Left lung (tissue), 10 donors: Measurements from ENCODE around the gene ZNF236. TPM values are rescaled to one million over a fixed set of nuclear protein-coding genes. Genes with fewer than 3 reads are reported as not detected.
A peak's percentile ranks its signal among the peaks of the same experiment; 100 is the strongest.
"Not testable (repeated sequence)": the region's sequence is repeated elsewhere in the genome, so short reads cannot be mapped to it uniquely, and the experiment has no call there.

Experiments used
- ATAC-seq: fragments of 200-7000 bp; cut with Tn5 transposase; one replicate; pipeline ENCODE4 v1.9.1; 2020; ENCODE audit warnings: moderate library complexity
- DNase-seq, 4 donors: peaks; one replicate each; pipeline ENCODE4 v3.0.0-alpha.2; 2013 to 2020
- H3K27ac ChIP-seq, 2 donors: fragments of 200-600 bp; sonication (generic) in 1 of 2; one replicate each; pipeline versions ENCODE4 v1.5.0 to v1.8.0; 2020 to 2021
- H3K27me3 ChIP-seq, 2 donors: fragments of 200-600 bp; sonication (generic) in 1 of 2; one replicate each; pipeline versions ENCODE4 v1.5.0 to v1.8.0; 2020 to 2021
- H3K36me3 ChIP-seq, 2 donors: fragments of 200-600 bp; sonication (generic) in 1 of 2; one replicate each; pipeline versions ENCODE4 v1.5.0 to v1.8.0; 2020 to 2021
- H3K4me1 ChIP-seq, 2 donors: fragments of 200-600 bp; one replicate each; pipeline ENCODE4 v1.8.0; 2021
- H3K4me3 ChIP-seq, 2 donors: fragments of 200-600 bp; sonication (generic) in 1 of 2; one replicate each; pipeline versions ENCODE4 v1.5.0 to v1.8.0; 2020 to 2021; ENCODE audit warnings: mild to moderate bottlenecking in 1 of 2
- H3K9me3 ChIP-seq, 2 donors: fragments of 200-600 bp; sonication (generic) in 1 of 2; one replicate each; pipeline versions ENCODE4 v1.5.0 to v1.8.0; 2020 to 2021
- intact Hi-C, 2 donors: fragments of 100-400 bp; cut with DNase I; formaldehyde crosslinking; loops; one replicate each; pipeline versions ENCODE4 v1.11.2 to v1.14.2; 2022
- polyA plus RNA-seq, 6 donors: library from polyadenylated mRNA; unstranded; fragments of 120-200 nt; gene quantifications; one replicate each; pipeline ENCODE4 v1.2.1, GENCODE V29; 2013; ENCODE audit not compliant: insufficient read length in 6 of 6
- total RNA-seq, 2 donors: library from RNA; stranded (reverse); fragmentation: NEBNext Ultra II Directional; extraction: Animal tissue kit (Norgen Biotek cat#: 25700); gene quantifications; one replicate each; pipeline ENCODE4 v1.2.1, GENCODE V29; 2021
- TF ChIP-seq, protein P1 (sequence below), 2 donors: fragments of 200-600 bp; sonication (generic) in 1 of 2; IDR thresholded peaks; one replicate each; pipeline versions ENCODE4 v1.5.0 to v1.8.0; 2021; ENCODE audit warnings: antibody characterized with exemption in 2 of 2
- donor health status: DM: no; HTN: yes; CAD: no.
- donor health status: DM: no; HTN: no; CAD: no.

ZNF236 gene
- total and polyA plus RNA-seq, 8 donors, result 10.9 to 15.1 (median 12.5) TPM

DNA sequence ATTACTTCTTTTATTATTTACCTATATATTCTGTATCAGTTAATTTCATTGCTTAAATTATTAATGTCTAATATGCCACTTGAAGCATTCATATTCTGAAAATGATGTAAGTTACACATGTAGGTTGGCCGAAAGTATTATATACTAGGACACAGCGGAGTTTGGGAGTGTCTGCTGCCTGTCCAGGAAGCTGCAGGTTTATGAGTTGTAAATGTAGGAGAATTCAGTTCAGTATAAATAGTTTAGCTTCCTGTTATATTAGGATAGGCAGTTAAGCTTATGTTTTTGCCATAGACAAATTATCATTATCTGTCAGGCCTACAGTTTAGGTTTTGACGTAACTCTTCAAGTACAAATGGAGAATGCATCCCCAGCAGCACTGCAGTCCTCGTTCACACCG lies 18.9 kb upstream of the ZNF236 start:
- H3K4me3 ChIP-seq, result no peak overlapping the region
- intact Hi-C loops, result loop anchor here in 1 of 2 donors (10.0 kb wide), 1 partner anchor 181 kb away; no protein-coding TSS in a partner anchor
- ATAC-seq (no peak), DNase-seq (no peak)
- peaks cover 4 to 16% of the 10 kb centered on the region in 2 donors for H3K4me1 ChIP-seq
- no peak overlapping the region for H3K27ac ChIP-seq
- TF ChIP-seq, protein P1, sequence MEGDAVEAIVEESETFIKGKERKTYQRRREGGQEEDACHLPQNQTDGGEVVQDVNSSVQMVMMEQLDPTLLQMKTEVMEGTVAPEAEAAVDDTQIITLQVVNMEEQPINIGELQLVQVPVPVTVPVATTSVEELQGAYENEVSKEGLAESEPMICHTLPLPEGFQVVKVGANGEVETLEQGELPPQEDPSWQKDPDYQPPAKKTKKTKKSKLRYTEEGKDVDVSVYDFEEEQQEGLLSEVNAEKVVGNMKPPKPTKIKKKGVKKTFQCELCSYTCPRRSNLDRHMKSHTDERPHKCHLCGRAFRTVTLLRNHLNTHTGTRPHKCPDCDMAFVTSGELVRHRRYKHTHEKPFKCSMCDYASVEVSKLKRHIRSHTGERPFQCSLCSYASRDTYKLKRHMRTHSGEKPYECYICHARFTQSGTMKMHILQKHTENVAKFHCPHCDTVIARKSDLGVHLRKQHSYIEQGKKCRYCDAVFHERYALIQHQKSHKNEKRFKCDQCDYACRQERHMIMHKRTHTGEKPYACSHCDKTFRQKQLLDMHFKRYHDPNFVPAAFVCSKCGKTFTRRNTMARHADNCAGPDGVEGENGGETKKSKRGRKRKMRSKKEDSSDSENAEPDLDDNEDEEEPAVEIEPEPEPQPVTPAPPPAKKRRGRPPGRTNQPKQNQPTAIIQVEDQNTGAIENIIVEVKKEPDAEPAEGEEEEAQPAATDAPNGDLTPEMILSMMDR (IDR thresholded peaks at IDR 0.05), result no peak
- H3K9me3 ChIP-seq, result no peaks in the 10 kb centered on the region
- H3K36me3 ChIP-seq, result peaks cover 0 to 14% of the 10 kb centered on the region in 2 donors
- peaks cover 0 to 22% of the 10 kb centered on the region in 2 donors for H3K27me3 ChIP-seq

DNA sequence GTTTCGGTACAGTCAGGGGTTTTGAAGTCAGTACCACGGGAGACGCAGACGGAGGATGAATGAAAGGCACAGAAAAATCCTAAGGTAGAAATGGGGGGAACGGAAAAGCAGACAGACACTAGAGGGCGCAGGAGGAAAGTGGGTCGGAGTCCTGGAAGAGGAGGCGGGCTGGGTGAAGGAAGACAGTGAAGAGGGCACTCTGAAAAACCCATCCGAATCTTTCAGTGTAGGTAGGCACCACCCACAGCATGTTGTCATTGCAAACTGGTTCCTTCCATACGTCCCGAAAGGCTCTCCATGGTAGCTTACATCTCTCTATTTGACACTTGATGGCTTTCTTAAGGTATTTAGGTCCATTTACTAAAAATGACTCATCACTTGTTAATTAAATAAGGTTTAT lies 18.5 kb upstream of the ZNF236 start:
- Histone ChIP-seq H3K4me3 (no peak overlapping the region), H3K9me3 (no peaks in the 10 kb centered on the region), H3K36me3 (peaks cover 0 to 18% of the 10 kb centered on the region in 2 donors), H3K4me1 (peaks cover 4 to 16% of the 10 kb centered on the region in 2 donors), H3K27ac (no peak overlapping the region), H3K27me3 (peaks cover 0 to 22% of the 10 kb centered on the region in 2 donors)
- intact Hi-C loops, result loop anchor here in 1 of 2 donors (10.0 kb wide), 1 partner anchor 181 kb away; no protein-coding TSS in a partner anchor
- TF ChIP-seq, protein P1 (IDR thresholded peaks at IDR 0.05), result peak; percentile 69 to 72
- ATAC-seq (peak; percentile 79), DNase-seq (peak in 3 of 4 donors; percentile 32 to 56 (median 50))

DNA sequence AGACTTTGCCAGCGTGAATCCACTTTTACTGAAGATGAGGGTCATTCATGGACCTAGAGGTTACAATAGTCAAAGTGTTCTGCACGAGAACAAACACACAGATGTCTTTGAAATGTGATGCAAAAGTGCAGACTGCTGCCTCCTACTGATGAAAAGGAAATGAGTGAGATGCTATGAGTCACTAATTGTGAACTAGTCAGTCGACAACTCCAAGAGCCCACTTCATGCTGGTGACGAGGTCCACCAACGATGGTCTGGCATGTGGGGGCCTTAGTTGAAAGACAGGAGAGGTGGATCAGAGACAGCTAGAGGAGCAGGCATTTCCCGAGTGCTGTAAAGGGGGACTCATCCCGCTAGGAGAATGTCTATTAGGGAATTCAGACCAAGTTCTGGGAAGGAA lies 17.1 kb upstream of the ZNF236 start:
- DNase-seq (no peak), ATAC-seq (no peak)
- intact Hi-C loops, result loop anchor here in 1 of 2 donors (10.0 kb wide), 1 partner anchor 180 kb away; no protein-coding TSS in a partner anchor

DNA sequence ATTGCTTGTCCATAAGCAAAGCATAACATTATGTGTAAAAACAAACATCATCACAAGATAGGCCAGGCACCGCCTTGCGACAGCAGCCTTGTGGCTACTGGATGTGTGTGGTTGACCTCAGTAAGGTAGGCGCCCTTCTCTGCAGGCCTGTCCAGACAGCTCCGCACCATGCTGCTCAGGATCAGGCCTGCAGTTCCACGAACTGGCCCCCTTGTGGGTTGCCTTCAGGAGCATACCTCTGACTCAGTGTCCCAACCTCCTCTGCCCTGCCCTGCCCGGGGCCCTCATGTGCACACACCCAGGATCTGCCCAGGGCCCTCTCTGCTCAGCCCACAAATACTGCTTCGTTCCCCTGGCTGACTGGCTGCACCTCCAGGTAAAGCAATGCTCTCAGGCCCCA lies 16.1 kb upstream of the ZNF236 start:
- TF ChIP-seq, protein P1 (IDR thresholded peaks at IDR 0.05), result no peak
- intact Hi-C loops, result loop anchor here in 1 of 2 donors (10.0 kb wide), 1 partner anchor 178 kb away; no protein-coding TSS in a partner anchor
- Histone ChIP-seq H3K9me3 (no peaks in the 10 kb centered on the region), H3K27ac (no peak overlapping the region), H3K4me3 (no peak overlapping the region), H3K27me3 (peaks cover 0 to 17% of the 10 kb centered on the region in 2 donors), H3K4me1 (peaks cover 4 to 16% of the 10 kb centered on the region in 2 donors), H3K36me3 (peaks cover 0 to 24% of the 10 kb centered on the region in 2 donors)
- no peak for ATAC-seq
- no peak for DNase-seq

More for the DNA sequence above, 17.1 kb upstream of the ZNF236 start:
- TF ChIP-seq, protein P1 (IDR thresholded peaks at IDR 0.05), result no peak
- peaks cover 0 to 22% of the 10 kb centered on the region in 2 donors for H3K27me3 ChIP-seq
- H3K27ac ChIP-seq, result no peak overlapping the region
- peaks cover 0 to 24% of the 10 kb centered on the region in 2 donors for H3K36me3 ChIP-seq
- H3K4me1 ChIP-seq, result peaks cover 4 to 16% of the 10 kb centered on the region in 2 donors
- H3K9me3 ChIP-seq, result no peaks in the 10 kb centered on the region
- no peak overlapping the region for H3K4me3 ChIP-seq

DNA sequence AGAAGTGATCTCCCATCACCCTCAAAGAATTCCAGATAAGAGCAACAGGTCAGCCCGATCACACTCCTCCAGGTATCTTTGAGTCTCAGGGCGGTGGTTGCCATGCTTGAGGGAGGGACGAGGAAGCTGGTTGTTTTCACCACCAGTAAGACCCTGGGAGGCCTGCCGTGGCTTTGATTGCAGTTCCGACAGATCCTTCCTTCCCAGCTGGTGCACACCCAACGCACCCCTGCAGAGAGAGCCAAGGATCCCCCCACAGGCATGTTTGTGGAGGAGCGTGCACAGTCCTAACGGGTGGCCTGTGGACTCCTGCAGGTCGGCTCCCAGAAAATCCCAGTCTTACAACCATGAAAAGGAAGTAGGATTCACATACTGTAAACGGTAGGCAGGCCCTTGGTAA lies 13.8 kb upstream of the ZNF236 start:
- TF ChIP-seq, protein P1 (IDR thresholded peaks at IDR 0.05), result no peak
- Histone ChIP-seq H3K27ac (no peak overlapping the region), H3K36me3 (peaks cover 0 to 24% of the 10 kb centered on the region in 2 donors), H3K9me3 (no peaks in the 10 kb centered on the region), H3K27me3 (no peaks in the 10 kb centered on the region), H3K4me3 (no peak overlapping the region), H3K4me1 (peaks cover 0 to 5% of the 10 kb centered on the region in 2 donors)
- no peak for DNase-seq
- intact Hi-C loops, result loop anchor here in 1 of 2 donors (10.0 kb wide), 1 partner anchor 176 kb away; no protein-coding TSS in a partner anchor
- no peak for ATAC-seq

DNA sequence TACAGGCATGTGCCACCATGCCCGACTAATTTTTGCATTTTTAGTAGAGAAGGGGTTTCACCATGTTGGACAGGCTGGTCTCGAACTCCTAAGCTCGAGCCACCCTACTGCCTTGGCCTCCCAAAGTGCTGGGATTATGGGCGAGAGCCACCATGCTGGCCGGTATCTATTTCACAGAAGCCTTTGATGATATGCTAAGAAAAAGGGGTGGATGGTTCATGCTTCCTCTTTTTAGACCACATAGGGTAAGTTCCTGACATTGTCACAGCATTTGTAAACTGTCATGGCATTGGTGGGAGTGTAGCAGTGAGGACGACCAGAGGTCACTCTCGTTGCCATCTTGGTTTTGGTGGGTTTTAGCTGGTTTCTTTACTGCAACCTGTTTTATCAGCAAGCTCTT lies 10.8 kb upstream of the ZNF236 start:
- H3K9me3 ChIP-seq, H3K4me1 ChIP-seq, ATAC-seq, H3K4me3 ChIP-seq, H3K27ac ChIP-seq, H3K27me3 ChIP-seq, DNase-seq, intact Hi-C loops: not testable (repeated sequence)
- H3K36me3 ChIP-seq, result peaks cover 0 to 37% of the 10 kb centered on the region in 2 donors
